ES-I3 (cell line): Measurements from ENCODE around the gene USP21.
A peak's percentile ranks its signal among the peaks of the same experiment; 100 is the strongest.

Source experiments
- H3K36me3 ChIP-seq: 2 replicates; pipeline ENCODE4 v1.6.1; 2013; ENCODE audit warnings: mild to moderate bottlenecking, low read length, control low read depth, moderate library complexity; ENCODE audit not compliant: insufficient read depth
- H3K4me1 ChIP-seq: 2 replicates; pipeline ENCODE4 v1.6.1; 2013; ENCODE audit warnings: mild to moderate bottlenecking, control low read depth, low read length; ENCODE audit not compliant: insufficient read depth
- H3K9ac ChIP-seq: 2 replicates; pipeline ENCODE4 v1.6.1; 2013; ENCODE audit warnings: low read depth, mild to moderate bottlenecking, low read length, moderate library complexity
- H3K9me3 ChIP-seq: 2 replicates; pipeline ENCODE4 v1.6.1; 2013; ENCODE audit warnings: mild to moderate bottlenecking, low read length, moderate library complexity; ENCODE audit not compliant: control insufficient read depth, insufficient read depth

The USP21 gene

GRCh38 chr1:161171696-161172095 is 12.4 kb downstream of the USP21 start:
- Histone ChIP-seq H3K4me1 (no peaks in the 10 kb centered on the region), H3K9me3 (no peaks in the 10 kb centered on the region), H3K36me3 (peaks cover 10% of the 10 kb centered on the region), H3K9ac (no peak overlapping the region)

- H3K36me3 ChIP-seq: peaks cover 10% of the 10 kb centered on the region
Measured at GRCh38 chr1:161172349-161172748, 13.0 kb downstream of the USP21 start.

GRCh38 chr1:161172776-161173376 is 13.6 kb downstream of the USP21 start:
- no peak overlapping the region for H3K9ac ChIP-seq
- no peaks in the 10 kb centered on the region for H3K9me3 ChIP-seq
- peaks cover 10% of the 10 kb centered on the region for H3K36me3 ChIP-seq
- peaks cover under 1% of the 10 kb centered on the region; the same call in 1 of the 2 replicates for H3K4me1 ChIP-seq

More at GRCh38 chr1:161172349-161172748, 13.0 kb downstream of the USP21 start:
- Histone ChIP-seq H3K9me3 (no peaks in the 10 kb centered on the region), H3K4me1 (no peaks in the 10 kb centered on the region), H3K9ac (no peak overlapping the region)

- Histone ChIP-seq H3K4me1 (peaks cover 7% of the 10 kb centered on the region; the same call in 1 of the 2 replicates), H3K9ac (no peak overlapping the region), H3K9me3 (no peaks in the 10 kb centered on the region), H3K36me3 (peaks cover 10% of the 10 kb centered on the region)
Measured at GRCh38 chr1:161173711-161174110, 14.4 kb downstream of the USP21 start.

- Histone ChIP-seq H3K9me3 (no peaks in the 10 kb centered on the region), H3K9ac (no peak overlapping the region), H3K4me1 (peaks cover 7% of the 10 kb centered on the region; the same call in 1 of the 2 replicates), H3K36me3 (peaks cover 10% of the 10 kb centered on the region)
Measured at GRCh38 chr1:161174911-161175310, 15.6 kb downstream of the USP21 start.

GRCh38 chr1:161175771-161176453 is 16.6 kb downstream of the USP21 start:
- Histone ChIP-seq H3K9ac (no peak overlapping the region), H3K36me3 (peaks cover 9% of the 10 kb centered on the region), H3K4me1 (peaks cover 7% of the 10 kb centered on the region; the same call in 1 of the 2 replicates)

GRCh38 chr1:161176468-161177111 is 17.3 kb downstream of the USP21 start:
- no peaks in the 10 kb centered on the region for H3K9me3 ChIP-seq
- H3K36me3 ChIP-seq: peaks cover 5% of the 10 kb centered on the region
- H3K9ac ChIP-seq: peak overlapping the region; percentile 65
- H3K4me1 ChIP-seq: peaks cover 7% of the 10 kb centered on the region; the same call in 1 of the 2 replicates

More at GRCh38 chr1:161175771-161176453, 16.6 kb downstream of the USP21 start:
- no peaks in the 10 kb centered on the region for H3K9me3 ChIP-seq

- Histone ChIP-seq H3K4me1 (peaks cover 7% of the 10 kb centered on the region; the same call in 1 of the 2 replicates), H3K36me3 (no peaks in the 10 kb centered on the region; the same call in 1 of the 2 replicates), H3K9me3 (no peaks in the 10 kb centered on the region), H3K9ac (peak within 1 kb of the TSS; percentile 65)
Measured at GRCh38 chr1:161177112-161177935, 18.0 kb downstream of the USP21 start, which contains the start of gene B4GALT3. TSS of gene B4GALT3 (minus strand) at chr1:161177507. CDS start at chr1:161176060, 1,447 bp downstream.

- Histone ChIP-seq H3K9ac (peak overlapping the region; percentile 65; the same call in 1 of the 2 replicates), H3K9me3 (no peaks in the 10 kb centered on the region), H3K4me1 (peaks cover 7% of the 10 kb centered on the region; the same call in 1 of the 2 replicates), H3K36me3 (no peaks in the 10 kb centered on the region; the same call in 1 of the 2 replicates)
Measured at GRCh38 chr1:161177936-161178244, 18.6 kb downstream of the USP21 start.

- Histone ChIP-seq H3K9me3 (no peaks in the 10 kb centered on the region), H3K9ac (no peak overlapping the region), H3K4me1 (peaks cover 7% of the 10 kb centered on the region; the same call in 1 of the 2 replicates), H3K36me3 (no peaks in the 10 kb centered on the region)
Measured at GRCh38 chr1:161179698-161180097, 20.4 kb downstream of the USP21 start.

- Histone ChIP-seq H3K4me1 (peaks cover 10% of the 10 kb centered on the region; the same call in 1 of the 2 replicates), H3K36me3 (no peaks in the 10 kb centered on the region), H3K9me3 (no peaks in the 10 kb centered on the region), H3K9ac (no peak overlapping the region)
Measured at GRCh38 chr1:161180639-161181038, 21.3 kb downstream of the USP21 start.

- Histone ChIP-seq H3K9me3 (no peaks in the 10 kb centered on the region), H3K9ac (no peak overlapping the region), H3K4me1 (peaks cover 10% of the 10 kb centered on the region; the same call in 1 of the 2 replicates)
Measured at GRCh38 chr1:161182214-161182613, 22.9 kb downstream of the USP21 start.

GRCh38 chr1:161185282-161185682 is 26.0 kb downstream of the USP21 start:
- peaks cover 3% of the 10 kb centered on the region; the same call in 1 of the 2 replicates for H3K4me1 ChIP-seq
- no peak overlapping the region for H3K9ac ChIP-seq

More at GRCh38 chr1:161182214-161182613, 22.9 kb downstream of the USP21 start:
- H3K36me3 ChIP-seq: no peaks in the 10 kb centered on the region

More at GRCh38 chr1:161185282-161185682, 26.0 kb downstream of the USP21 start:
- Histone ChIP-seq H3K9me3 (no peaks in the 10 kb centered on the region), H3K36me3 (no peaks in the 10 kb centered on the region)
